Nephron (organoid): Measurements from ENCODE around the gene FSIP1.

Experiments
- H3K27ac Mint-ChIP-seq, 3 experiments: 2 replicates each; pipeline ENCODE4 v1.8.0; 2020; ENCODE audit warnings: mixed read lengths in 3 of 3, mild to moderate bottlenecking in 2 of 3, moderate library complexity in 1 of 3
- H3K27me3 Mint-ChIP-seq: 2 replicates; pipeline ENCODE4 v1.8.0; 2021; ENCODE audit warnings: low read depth, mild to moderate bottlenecking, moderate library complexity, mixed read lengths
- H3K36me3 Mint-ChIP-seq: 2 replicates; pipeline ENCODE4 v1.8.0; 2020; ENCODE audit warnings: low read depth, mixed read lengths
- H3K4me1 Mint-ChIP-seq: 2 replicates; pipeline ENCODE4 v1.8.0; 2020; ENCODE audit warnings: mixed read lengths
- H3K4me3 Mint-ChIP-seq, 3 experiments: 2 replicates each; pipeline ENCODE4 v1.8.0; 2020; ENCODE audit warnings: mild to moderate bottlenecking in 3 of 3, mixed read lengths in 3 of 3, moderate library complexity in 2 of 3
- H3K9me3 Mint-ChIP-seq: 2 replicates; pipeline ENCODE4 v1.8.0; 2020; ENCODE audit warnings: mixed read lengths
- CTCF ChIP-seq, 3 experiments: fragments of 200-600 bp; sonication (generic); IDR thresholded peaks; one replicate each; pipeline ENCODE4 v1.5.0; 2021; ENCODE audit warnings: antibody characterized with exemption in 3 of 3; ENCODE audit not compliant: unreplicated experiment in 3 of 3

The FSIP1 gene

GRCh38 chr15:39752991-39753390 lies 29.6 kb downstream of the FSIP1 start:
- Mint-ChIP-seq H3K27me3 (no peaks in the 10 kb centered on the region), H3K4me3 (no peak overlapping the region), H3K9me3 (peaks cover 5% of the 10 kb centered on the region), H3K4me1 (peaks cover 9% of the 10 kb centered on the region), H3K27ac (peak overlapping the region in 1 of 3 experiments; percentile 56), H3K36me3 (no peaks in the 10 kb centered on the region)
- no peak for TF ChIP-seq CTCF (IDR thresholded peaks at IDR 0.05; ENCODE audit: unreplicated experiment in 3 of 3)

- TF ChIP-seq CTCF (IDR thresholded peaks at IDR 0.05; ENCODE audit: unreplicated experiment in 3 of 3) = no peak
- Mint-ChIP-seq H3K36me3 (no peaks in the 10 kb centered on the region), H3K27ac (no peak overlapping the region), H3K27me3 (no peaks in the 10 kb centered on the region), H3K4me3 (no peak overlapping the region), H3K9me3 (peaks cover 5% of the 10 kb centered on the region), H3K4me1 (peaks cover 9% of the 10 kb centered on the region)
Observed at GRCh38 chr15:39752246-39752645, 30.4 kb downstream of the FSIP1 start.

GRCh38 chr15:39748276-39748675 lies 34.4 kb downstream of the FSIP1 start:
- Mint-ChIP-seq H3K9me3 (peaks cover 5% of the 10 kb centered on the region), H3K4me1 (peaks cover 4% of the 10 kb centered on the region), H3K27ac (no peak overlapping the region), H3K4me3 (no peak overlapping the region), H3K27me3 (peaks cover 4% of the 10 kb centered on the region), H3K36me3 (no peaks in the 10 kb centered on the region)
- TF ChIP-seq CTCF (IDR thresholded peaks at IDR 0.05; ENCODE audit: unreplicated experiment in 3 of 3) = no peak

- no peaks in the 10 kb centered on the region for H3K36me3 Mint-ChIP-seq
- no peaks in the 10 kb centered on the region for H3K4me1 Mint-ChIP-seq
- TF ChIP-seq CTCF (IDR thresholded peaks at IDR 0.05; ENCODE audit: unreplicated experiment in 3 of 3) = no peak
Observed at GRCh38 chr15:39747326-39747725, 35.3 kb downstream of the FSIP1 start.

GRCh38 chr15:39746714-39747276 lies 35.8 kb downstream of the FSIP1 start:
- Mint-ChIP-seq H3K27me3 (peaks cover 4% of the 10 kb centered on the region), H3K4me1 (no peaks in the 10 kb centered on the region), H3K27ac (no peak overlapping the region), H3K4me3 (no peak overlapping the region), H3K36me3 (no peaks in the 10 kb centered on the region), H3K9me3 (peaks cover 5% of the 10 kb centered on the region)
- TF ChIP-seq CTCF (IDR thresholded peaks at IDR 0.05; ENCODE audit: unreplicated experiment in 3 of 3) = no peak

More at GRCh38 chr15:39747326-39747725, 35.3 kb downstream of the FSIP1 start:
- H3K4me3 Mint-ChIP-seq = no peak overlapping the region
- H3K27me3 Mint-ChIP-seq = peaks cover 4% of the 10 kb centered on the region
- H3K27ac Mint-ChIP-seq = no peak overlapping the region
- H3K9me3 Mint-ChIP-seq = peaks cover 5% of the 10 kb centered on the region

GRCh38 chr15:39746176-39746575 lies 36.5 kb downstream of the FSIP1 start:
- no peak overlapping the region for H3K27ac Mint-ChIP-seq
- no peak overlapping the region for H3K4me3 Mint-ChIP-seq
- H3K4me1 Mint-ChIP-seq = no peaks in the 10 kb centered on the region
- TF ChIP-seq CTCF (IDR thresholded peaks at IDR 0.05; ENCODE audit: unreplicated experiment in 3 of 3) = no peak
- H3K27me3 Mint-ChIP-seq = peaks cover 4% of the 10 kb centered on the region
- H3K36me3 Mint-ChIP-seq = no peaks in the 10 kb centered on the region
- peaks cover 5% of the 10 kb centered on the region for H3K9me3 Mint-ChIP-seq
